ENCODE results near the gene FAM120C.

The FAM120C gene

GRCh38 chrX:54030329-54030728, 152.7 kb downstream of the FAM120C start:
- TF ChIP-seq GATA2 (IDR thresholded peaks at IDR 0.05; ENCODE audit: low read depth, low read length): no peak
- TF ChIP-seq GATA3 (IDR thresholded peaks at IDR 0.05; ENCODE audit: low read depth, low read length): no peak

DNA sequence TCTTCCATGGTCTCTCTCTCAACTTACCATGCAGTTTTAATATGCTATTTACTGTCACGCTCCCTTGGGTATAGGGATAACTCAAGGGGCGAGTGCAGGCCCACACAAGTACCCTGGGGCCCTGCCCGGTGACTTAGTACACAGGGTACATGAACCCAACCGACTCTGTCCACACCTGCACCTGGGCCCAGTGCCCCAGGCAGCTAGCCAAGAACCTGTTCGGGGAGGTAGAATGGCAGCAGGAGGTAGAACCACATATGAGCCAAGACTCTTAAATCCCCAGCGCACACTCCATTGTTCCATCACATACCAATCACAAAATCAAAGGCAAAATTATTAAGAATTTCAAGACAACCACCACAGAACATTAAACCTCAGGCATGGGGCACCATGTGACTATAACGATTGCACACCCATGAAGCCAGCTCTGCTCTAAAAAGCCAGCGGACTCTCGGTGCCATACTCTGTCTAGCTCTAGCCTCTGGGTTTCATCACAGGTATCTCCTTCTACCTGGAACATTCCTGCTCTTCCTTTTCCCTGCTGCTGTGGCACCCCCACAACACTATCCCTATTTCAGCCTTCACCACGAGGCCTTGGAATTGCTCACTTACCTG, 153.4 kb downstream of the FAM120C start:
- no peak for TF ChIP-seq GATA3 (IDR thresholded peaks at IDR 0.05; ENCODE audit: low read depth, low read length)
- TF ChIP-seq GATA2 (IDR thresholded peaks at IDR 0.05; ENCODE audit: low read depth, low read length): no peak

GRCh38 chrX:54024350-54024749, 158.7 kb downstream of the FAM120C start:
- no peak for TF ChIP-seq GATA2 (IDR thresholded peaks at IDR 0.05; ENCODE audit: low read depth, low read length)
- TF ChIP-seq GATA3 (IDR thresholded peaks at IDR 0.05; ENCODE audit: low read depth, low read length): no peak

Measured in SH-SY5Y (cell line).